Measurements from ENCODE around the gene RACK1. TPM values are rescaled to one million over a fixed set of nuclear protein-coding genes. Genes with fewer than 3 reads are reported as not detected.

RACK1 gene
- total and polyA plus RNA-seq, 2 of the 13 experiments (the other 11 are each of a cell fraction or from before 2014, with no cell fraction given) = 2,514 to 6,141 TPM

- no peak for TF ChIP-seq DZIP1 (CRISPR knock-in tag; IDR thresholded peaks at IDR 0.05)
These were observed 56.0 kb downstream of the RACK1 start (continued) for GRCh38 chr5:181187500-181188213.

DNA sequence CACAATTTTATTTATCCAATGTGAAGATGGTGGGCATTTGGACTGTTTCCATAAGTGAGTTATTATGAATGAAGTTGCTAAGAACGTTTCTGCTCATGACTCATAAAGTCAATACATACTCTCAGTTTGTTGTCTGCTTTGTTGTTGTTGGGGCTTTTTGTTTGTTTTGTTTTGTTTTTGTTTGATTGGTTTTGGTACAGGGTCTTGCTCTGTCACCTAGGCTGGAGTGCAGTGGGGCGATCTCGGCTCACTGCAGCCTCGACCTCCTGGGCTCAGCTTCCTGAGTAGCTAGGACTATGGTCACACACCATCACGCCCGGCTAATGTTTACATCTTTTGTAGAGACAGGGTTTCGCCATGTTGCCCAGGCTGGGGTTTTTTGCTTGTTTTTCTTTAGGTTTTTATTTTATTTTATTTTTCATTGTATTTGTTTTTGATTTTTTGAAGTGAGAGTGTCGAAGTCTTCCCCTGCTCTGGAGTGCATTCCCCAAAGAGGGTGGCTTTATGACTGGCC, 56.7 kb downstream of the RACK1 start:
- BruUV-seq (replicated peaks) = no TSS peak
- no peak overlapping the region for H2AFZ ChIP-seq (ENCODE audit: low read length)
- in situ Hi-C loops (cut with HindIII; ENCODE audit: extremely low pct_ligation_motif_present, low pct_unique_long_range_greater_than_20kb) (loop anchor here (5.0 kb wide), 1 partner anchor 35 kb away; the partner anchor contains the start of gene TRIM41), intact Hi-C loops (cut with micrococcal nuclease; ENCODE audit: unreplicated experiment) (loop anchor here (1.0 kb wide), 1 partner anchor 20 kb away; no protein-coding TSS in a partner anchor)
- 2% methylated on average over 8 of the region's 8 CpGs for WGBS (ENCODE audit: low lambda C conversion rate)
- no peaks in the 10 kb centered on the region for H3K79me2 ChIP-seq (ENCODE audit: insufficient read depth, low read length)
- DNase-seq (ENCODE audit: low spot score) = no peak
- peak; percentile 51 for FAIRE-seq
- no peaks in the 10 kb centered on the region for H4K20me1 ChIP-seq (ENCODE audit: insufficient read depth, low read length)
- H3K27me3 ChIP-seq (ENCODE audit: control insufficient read depth in 1 of 2, insufficient read depth in 2 of 2, low read length in 2 of 2) = no peaks in the 10 kb centered on the region; a peak in 1 of 5 replicates
- peak overlapping the region; percentile 74 to 93 (median 79) for H3K4me3 ChIP-seq (replicated peaks in 1 of 3; ENCODE audit: insufficient read depth in 1 of 3, low read depth in 2 of 3, low read length in 3 of 3)
- H3K36me3 ChIP-seq (replicated peaks in 1 of 2; ENCODE audit: control insufficient read depth in 1 of 2, insufficient read depth in 2 of 2, low read length in 2 of 2) = no peaks in the 10 kb centered on the region
- H3K4me1 ChIP-seq (ENCODE audit: insufficient read depth, low read length) = peaks cover 27% of the 10 kb centered on the region
- H3K9ac ChIP-seq (ENCODE audit: insufficient read depth, low read depth, low read length) = peak overlapping the region; percentile 70
- H3K4me2 ChIP-seq (ENCODE audit: low read depth, low read length) = peak overlapping the region; percentile 78
- no peaks in the 10 kb centered on the region for H3K9me3 ChIP-seq (ENCODE audit: low read length)
- ChIA-PET POLR2A (interaction anchor here (1.0 to 2.3 kb wide), 3 partner anchors 20 to 37 kb away, joined by 3 to 13 read pairs (median 3); no protein-coding TSS in a partner anchor), CTCF (ENCODE audit: low intra/inter-chr PET ratio, low total read pairs) (no interaction called here)
- H3K27ac ChIP-seq (ENCODE audit: extremely low read length, insufficient read depth, low read length) = peak overlapping the region; percentile 74
- ATAC-seq = no peak
- no peak for TF ChIP-seq ZNF20 (CRISPR knock-in tag; IDR thresholded peaks at IDR 0.05)
- no peak for TF ChIP-seq NCOA1 (CRISPR knock-in tag; IDR thresholded peaks at IDR 0.05)
- TF ChIP-seq KDM5A (IDR thresholded peaks at IDR 0.05; ENCODE audit: borderline replicate concordance, low read length) = peak; percentile 17; the same call in 1 of the 2 replicates
- TF ChIP-seq ZSCAN31 (CRISPR knock-in tag; IDR thresholded peaks at IDR 0.05; ENCODE audit: low read depth) = 0 out of 2 replicates have a peak, but pooled peaks have one; percentile 5
- TF ChIP-seq, protein P1, sequence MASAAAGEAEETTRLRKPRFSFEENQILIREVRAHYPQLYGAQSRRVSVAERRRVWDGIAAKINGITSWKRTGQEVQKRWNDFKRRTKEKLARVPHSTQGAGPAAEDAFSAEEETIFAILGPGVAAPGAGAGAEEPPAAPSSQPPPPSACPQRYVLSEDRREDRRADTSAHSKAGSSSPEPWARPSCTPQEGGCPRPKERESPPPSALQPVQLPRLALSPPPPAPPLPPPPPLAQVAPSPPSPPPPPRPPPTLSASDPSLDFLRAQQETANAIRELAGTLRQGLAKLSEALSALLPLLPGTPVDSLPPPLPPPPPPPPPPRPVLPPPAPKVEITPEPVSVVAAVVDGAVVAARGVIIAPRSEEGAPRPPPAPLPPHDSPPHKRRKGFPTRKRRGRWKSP (CRISPR knock-in tag; IDR thresholded peaks at IDR 0.05) = no peak
- TF ChIP-seq ZNF607 (CRISPR knock-in tag; IDR thresholded peaks at IDR 0.05; ENCODE audit: borderline replicate concordance) = 0 out of 2 replicates have a peak, but pooled peaks have one; percentile 14
- TF ChIP-seq ZNF263 (CRISPR knock-in tag; IDR thresholded peaks at IDR 0.05) = no peak
- no peak for TF ChIP-seq ZNF33B (CRISPR knock-in tag; IDR thresholded peaks at IDR 0.05)
- no peak for TF ChIP-seq ZC3H13 (CRISPR knock-in tag; IDR thresholded peaks at IDR 0.05)
- TF ChIP-seq NFE2L2 (IDR thresholded peaks at IDR 0.05; ENCODE audit: low read length) = no peak
- no peak for TF ChIP-seq ZNF790 (CRISPR knock-in tag; IDR thresholded peaks at IDR 0.05; ENCODE audit: borderline replicate concordance)
- no peak for TF ChIP-seq ZNF512B (CRISPR knock-in tag; IDR thresholded peaks at IDR 0.05; ENCODE audit: borderline replicate concordance)
- no peak for TF ChIP-seq STAT5B (CRISPR knock-in tag; IDR thresholded peaks at IDR 0.05)
- TF ChIP-seq XRCC5 (optimal IDR thresholded peaks at IDR 0.05; ENCODE audit: low read length) = no peak
- no peak for TF ChIP-seq MEF2D (CRISPR knock-in tag; IDR thresholded peaks at IDR 0.05)

Measured in HepG2 (cell line).